ENCODE measurements around the gene OXTR.

The OXTR gene

DNA sequence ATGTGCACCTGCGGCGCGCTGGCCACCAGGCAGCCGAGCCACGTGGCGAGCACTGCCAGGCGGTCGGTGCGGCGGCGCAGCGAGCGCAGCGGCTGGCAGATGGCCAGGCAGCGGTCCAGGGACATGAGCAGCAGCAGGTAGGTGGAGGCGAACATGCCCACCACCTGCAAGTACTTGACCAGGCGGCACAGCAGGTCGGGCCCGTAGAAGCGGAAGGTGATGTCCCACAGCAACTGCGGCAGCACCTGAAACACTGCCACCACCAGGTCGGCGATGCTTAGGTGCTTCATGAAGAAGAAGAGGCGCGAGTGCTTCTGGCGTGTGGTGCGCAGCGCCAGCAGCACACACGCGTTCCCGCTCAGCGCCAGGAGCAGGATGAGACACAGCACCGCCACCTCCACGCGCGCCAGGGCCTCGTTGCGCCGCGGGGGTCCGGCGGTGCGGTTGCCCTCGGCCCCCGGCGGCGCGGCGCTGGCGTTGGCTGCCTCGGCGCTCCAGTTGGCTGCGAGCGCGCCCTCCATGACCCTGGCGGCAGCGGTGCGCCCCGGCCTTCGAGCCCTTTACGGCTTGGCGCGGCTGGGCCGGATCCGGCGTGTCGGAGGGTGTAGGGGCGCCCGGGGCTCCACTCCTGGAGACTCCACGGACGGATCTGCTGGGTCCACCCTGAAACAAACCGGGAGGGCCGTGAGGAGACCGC lies 1.6 kb downstream of the OXTR start:
- H4K20me1 ChIP-seq (ENCODE audit: insufficient read depth), result no peaks in the 10 kb centered on the region
- no peaks in the 10 kb centered on the region for H3K27me3 ChIP-seq (ENCODE audit: insufficient read depth, low read depth)
- no peaks in the 10 kb centered on the region for H3K4me1 ChIP-seq (ENCODE audit: low read depth, poor library complexity, severe bottlenecking)
- H2AFZ ChIP-seq (ENCODE audit: low read depth), result no peak overlapping the region
- no peak overlapping the region for H3K4me2 ChIP-seq
- H3K4me3 ChIP-seq (IDR thresholded peaks at IDR 0.05; ENCODE audit: insufficient read depth, low read depth, low read length), result no peak overlapping the region
- no peak overlapping the region for H3K27ac ChIP-seq
- no peaks in the 10 kb centered on the region for H3K36me3 ChIP-seq (ENCODE audit: insufficient read depth)
- TF ChIP-seq CTCF (conservative IDR thresholded peaks at IDR 0.05; ENCODE audit: low read depth, low read length), result no peak
- no peak overlapping the region for H3K9ac ChIP-seq
- H3K79me2 ChIP-seq (ENCODE audit: insufficient read depth, low read depth), result no peaks in the 10 kb centered on the region

DNA sequence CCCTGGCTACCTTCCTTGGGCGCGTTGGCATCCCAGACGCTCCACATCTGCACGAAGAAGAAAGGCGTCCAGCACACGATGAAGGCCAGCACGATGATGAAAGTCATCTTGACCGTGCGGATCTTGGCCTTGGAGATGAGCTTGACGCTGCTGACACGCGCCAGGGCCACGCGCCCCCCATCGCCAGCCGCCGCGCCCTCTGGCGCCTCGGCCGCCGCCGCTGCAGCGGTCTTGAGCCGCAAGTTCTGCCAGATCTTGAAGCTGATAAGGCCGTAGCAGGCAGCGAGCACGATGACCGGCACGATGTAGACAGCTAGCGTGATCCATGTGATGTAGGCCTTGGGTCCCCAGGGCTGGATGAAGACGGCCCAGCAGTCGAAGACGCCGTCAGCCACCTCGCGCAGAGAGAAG lies 2.2 kb downstream of the OXTR start:
- Histone ChIP-seq H3K4me3 (IDR thresholded peaks at IDR 0.05; ENCODE audit: insufficient read depth, low read depth, low read length) (no peak overlapping the region), H3K4me2 (no peak overlapping the region)

DNA sequence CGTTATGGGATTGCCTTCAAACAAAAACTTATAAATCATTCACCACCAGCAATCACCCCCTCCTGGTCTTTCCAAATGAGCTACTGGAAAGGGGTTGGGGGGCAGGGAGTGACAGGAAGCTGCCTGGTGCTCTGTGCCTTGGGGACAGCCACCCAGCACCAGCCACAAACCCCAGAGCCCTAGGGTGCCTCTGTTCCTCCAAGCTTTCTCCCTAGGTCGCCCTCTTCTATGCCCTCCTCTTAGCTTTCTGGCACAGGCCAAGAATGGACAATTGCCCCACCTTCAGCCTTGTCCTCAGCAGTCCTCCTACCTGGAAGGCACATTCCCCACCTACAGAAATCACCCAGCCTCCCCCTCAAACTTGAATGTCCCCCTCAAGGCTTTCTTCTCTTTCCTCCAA lies 3.3 kb downstream of the OXTR start:
- H3K27me3 ChIP-seq (ENCODE audit: insufficient read depth, low read depth), result no peaks in the 10 kb centered on the region
- no peak overlapping the region for H3K4me2 ChIP-seq
- H3K27ac ChIP-seq, result no peak overlapping the region
- H3K4me3 ChIP-seq (IDR thresholded peaks at IDR 0.05; ENCODE audit: insufficient read depth, low read depth, low read length), result no peak overlapping the region
- no peak for TF ChIP-seq CTCF (conservative IDR thresholded peaks at IDR 0.05; ENCODE audit: low read depth, low read length)
- no peaks in the 10 kb centered on the region for H3K79me2 ChIP-seq (ENCODE audit: insufficient read depth, low read depth)
- H3K9ac ChIP-seq, result no peak overlapping the region
- no peaks in the 10 kb centered on the region for H3K36me3 ChIP-seq (ENCODE audit: insufficient read depth)
- no peak overlapping the region for H2AFZ ChIP-seq (ENCODE audit: low read depth)
- H3K4me1 ChIP-seq (ENCODE audit: low read depth, poor library complexity, severe bottlenecking), result no peaks in the 10 kb centered on the region
- no peaks in the 10 kb centered on the region for H4K20me1 ChIP-seq (ENCODE audit: insufficient read depth)

More for the DNA sequence above, 2.2 kb downstream of the OXTR start:
- TF ChIP-seq CTCF (conservative IDR thresholded peaks at IDR 0.05; ENCODE audit: low read depth, low read length), result no peak
- Histone ChIP-seq H3K79me2 (ENCODE audit: insufficient read depth, low read depth) (no peaks in the 10 kb centered on the region), H3K36me3 (ENCODE audit: insufficient read depth) (no peaks in the 10 kb centered on the region), H3K4me1 (ENCODE audit: low read depth, poor library complexity, severe bottlenecking) (no peaks in the 10 kb centered on the region), H3K27me3 (ENCODE audit: insufficient read depth, low read depth) (no peaks in the 10 kb centered on the region), H2AFZ (ENCODE audit: low read depth) (no peak overlapping the region), H3K9ac (no peak overlapping the region), H3K27ac (no peak overlapping the region), H4K20me1 (ENCODE audit: insufficient read depth) (no peaks in the 10 kb centered on the region)

GRCh38 chr3:8765528-8765927 lies 3.9 kb downstream of the OXTR start:
- H3K4me2 ChIP-seq, result no peak overlapping the region
- H3K79me2 ChIP-seq (ENCODE audit: insufficient read depth, low read depth), result no peaks in the 10 kb centered on the region
- no peak overlapping the region for H3K27ac ChIP-seq
- H4K20me1 ChIP-seq (ENCODE audit: insufficient read depth), result no peaks in the 10 kb centered on the region
- H2AFZ ChIP-seq (ENCODE audit: low read depth), result no peak overlapping the region
- H3K36me3 ChIP-seq (ENCODE audit: insufficient read depth), result no peaks in the 10 kb centered on the region
- H3K4me3 ChIP-seq (IDR thresholded peaks at IDR 0.05; ENCODE audit: insufficient read depth, low read depth, low read length), result no peak overlapping the region
- no peak overlapping the region for H3K9ac ChIP-seq
- no peaks in the 10 kb centered on the region for H3K27me3 ChIP-seq (ENCODE audit: insufficient read depth, low read depth)
- no peaks in the 10 kb centered on the region for H3K4me1 ChIP-seq (ENCODE audit: low read depth, poor library complexity, severe bottlenecking)
- TF ChIP-seq CTCF (conservative IDR thresholded peaks at IDR 0.05; ENCODE audit: low read depth, low read length), result no peak

Data from KMS-11 (cell line).